Measurements from ENCODE around the gene LZTS3. TPM values are rescaled to one million over a fixed set of nuclear protein-coding genes. Genes with fewer than 3 reads are reported as not detected.
A peak's percentile ranks its signal among the peaks of the same experiment; 100 is the strongest.

The LZTS3 gene
- total and polyA plus RNA-seq, 2 of the 13 experiments (the other 11 are each of a cell fraction or from before 2014, with no cell fraction given): 10.1 to 31.3 TPM

DNA sequence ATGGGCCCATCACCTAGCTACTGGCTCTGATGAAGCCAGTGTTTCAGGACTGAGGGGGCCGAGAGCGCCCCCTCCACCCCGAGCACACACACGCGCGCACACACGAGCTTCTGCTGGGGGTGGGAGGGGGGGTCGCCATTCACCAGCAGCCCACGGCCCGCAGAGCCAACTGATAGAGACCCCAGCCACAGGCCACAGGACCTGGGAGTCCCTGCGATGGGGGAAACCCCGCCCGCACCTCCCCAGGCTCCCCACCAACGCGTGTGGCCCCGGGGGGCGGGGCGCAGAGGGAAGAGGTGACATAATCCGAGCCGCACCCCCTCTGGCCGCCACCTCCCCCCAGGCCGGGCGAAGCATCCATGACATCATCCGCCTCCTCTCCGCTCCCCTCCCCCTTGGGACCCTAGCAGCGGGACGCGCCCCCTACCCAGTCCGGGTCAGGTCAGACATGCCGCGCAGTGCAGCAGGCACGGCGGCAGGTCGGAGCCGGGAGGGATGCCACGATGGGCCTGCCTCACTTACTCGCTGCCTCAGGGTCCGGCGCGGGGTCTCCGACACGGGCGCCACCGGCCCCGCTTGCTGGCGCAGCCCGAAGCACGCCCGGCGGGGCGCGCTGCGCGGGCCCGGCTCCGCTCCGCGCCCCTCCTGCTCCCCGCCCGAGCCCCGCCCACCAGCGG lies at the start of gene LZTS3 (continued):
- TF ChIP-seq, protein P1, sequence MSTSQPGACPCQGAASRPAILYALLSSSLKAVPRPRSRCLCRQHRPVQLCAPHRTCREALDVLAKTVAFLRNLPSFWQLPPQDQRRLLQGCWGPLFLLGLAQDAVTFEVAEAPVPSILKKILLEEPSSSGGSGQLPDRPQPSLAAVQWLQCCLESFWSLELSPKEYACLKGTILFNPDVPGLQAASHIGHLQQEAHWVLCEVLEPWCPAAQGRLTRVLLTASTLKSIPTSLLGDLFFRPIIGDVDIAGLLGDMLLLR (CRISPR knock-in tag; IDR thresholded peaks at IDR 0.05): peak; percentile 40; the same call in 1 of the 2 replicates
- TF ChIP-seq ZNF772 (CRISPR knock-in tag; IDR thresholded peaks at IDR 0.05): peak; percentile 81; the same call in 1 of the 2 replicates
- TF ChIP-seq TMF1 (CRISPR knock-in tag; IDR thresholded peaks at IDR 0.05; ENCODE audit: low read depth): peak; percentile 63
- TF ChIP-seq ZBTB3 (CRISPR knock-in tag; IDR thresholded peaks at IDR 0.05; ENCODE audit: borderline replicate concordance, low read depth): no peak
- TF ChIP-seq ATAD3A (CRISPR knock-in tag; IDR thresholded peaks at IDR 0.05): no peak
- 0 out of 2 replicates have a peak, but pooled peaks have one; percentile 5 for TF ChIP-seq MIXL1 (CRISPR knock-in tag; IDR thresholded peaks at IDR 0.05)
- TF ChIP-seq, protein P2, sequence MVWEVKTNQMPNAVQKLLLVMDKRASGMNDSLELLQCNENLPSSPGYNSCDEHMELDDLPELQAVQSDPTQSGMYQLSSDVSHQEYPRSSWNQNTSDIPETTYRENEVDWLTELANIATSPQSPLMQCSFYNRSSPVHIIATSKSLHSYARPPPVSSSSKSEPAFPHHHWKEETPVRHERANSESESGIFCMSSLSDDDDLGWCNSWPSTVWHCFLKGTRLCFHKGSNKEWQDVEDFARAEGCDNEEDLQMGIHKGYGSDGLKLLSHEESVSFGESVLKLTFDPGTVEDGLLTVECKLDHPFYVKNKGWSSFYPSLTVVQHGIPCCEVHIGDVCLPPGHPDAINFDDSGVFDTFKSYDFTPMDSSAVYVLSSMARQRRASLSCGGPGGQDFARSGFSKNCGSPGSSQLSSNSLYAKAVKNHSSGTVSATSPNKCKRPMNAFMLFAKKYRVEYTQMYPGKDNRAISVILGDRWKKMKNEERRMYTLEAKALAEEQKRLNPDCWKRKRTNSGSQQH (CRISPR knock-in tag; IDR thresholded peaks at IDR 0.05; ENCODE audit: low read depth): peak; percentile 22; the same call in 1 of the 2 replicates
- TF ChIP-seq, protein P3, sequence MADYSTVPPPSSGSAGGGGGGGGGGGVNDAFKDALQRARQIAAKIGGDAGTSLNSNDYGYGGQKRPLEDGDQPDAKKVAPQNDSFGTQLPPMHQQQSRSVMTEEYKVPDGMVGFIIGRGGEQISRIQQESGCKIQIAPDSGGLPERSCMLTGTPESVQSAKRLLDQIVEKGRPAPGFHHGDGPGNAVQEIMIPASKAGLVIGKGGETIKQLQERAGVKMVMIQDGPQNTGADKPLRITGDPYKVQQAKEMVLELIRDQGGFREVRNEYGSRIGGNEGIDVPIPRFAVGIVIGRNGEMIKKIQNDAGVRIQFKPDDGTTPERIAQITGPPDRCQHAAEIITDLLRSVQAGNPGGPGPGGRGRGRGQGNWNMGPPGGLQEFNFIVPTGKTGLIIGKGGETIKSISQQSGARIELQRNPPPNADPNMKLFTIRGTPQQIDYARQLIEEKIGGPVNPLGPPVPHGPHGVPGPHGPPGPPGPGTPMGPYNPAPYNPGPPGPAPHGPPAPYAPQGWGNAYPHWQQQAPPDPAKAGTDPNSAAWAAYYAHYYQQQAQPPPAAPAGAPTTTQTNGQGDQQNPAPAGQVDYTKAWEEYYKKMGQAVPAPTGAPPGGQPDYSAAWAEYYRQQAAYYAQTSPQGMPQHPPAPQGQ (CRISPR knock-in tag; IDR thresholded peaks at IDR 0.05; ENCODE audit: borderline replicate concordance): peak; percentile 76; the same call in 1 of the 2 replicates
- peak; percentile 70 for TF ChIP-seq AGO1 (IDR thresholded peaks at IDR 0.05; ENCODE audit: low read depth, low read length, poor library complexity, severe bottlenecking)
- 0 out of 2 replicates have a peak, but pooled peaks have one; percentile 12 for TF ChIP-seq SSRP1 (CRISPR knock-in tag; IDR thresholded peaks at IDR 0.05)
- TF ChIP-seq KAT7 (CRISPR knock-in tag; IDR thresholded peaks at IDR 0.05; ENCODE audit: borderline replicate concordance): peak; percentile 48; the same call in 1 of the 2 replicates
- TF ChIP-seq, protein P4, sequence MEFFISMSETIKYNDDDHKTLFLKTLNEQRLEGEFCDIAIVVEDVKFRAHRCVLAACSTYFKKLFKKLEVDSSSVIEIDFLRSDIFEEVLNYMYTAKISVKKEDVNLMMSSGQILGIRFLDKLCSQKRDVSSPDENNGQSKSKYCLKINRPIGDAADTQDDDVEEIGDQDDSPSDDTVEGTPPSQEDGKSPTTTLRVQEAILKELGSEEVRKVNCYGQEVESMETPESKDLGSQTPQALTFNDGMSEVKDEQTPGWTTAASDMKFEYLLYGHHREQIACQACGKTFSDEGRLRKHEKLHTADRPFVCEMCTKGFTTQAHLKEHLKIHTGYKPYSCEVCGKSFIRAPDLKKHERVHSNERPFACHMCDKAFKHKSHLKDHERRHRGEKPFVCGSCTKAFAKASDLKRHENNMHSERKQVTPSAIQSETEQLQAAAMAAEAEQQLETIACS (CRISPR knock-in tag; IDR thresholded peaks at IDR 0.05): peak; percentile 86
- TF ChIP-seq JUND (CRISPR knock-in tag; IDR thresholded peaks at IDR 0.05): peak; percentile 90
- peak; percentile 29; the same call in 1 of the 2 replicates for TF ChIP-seq ZNF776 (CRISPR knock-in tag; IDR thresholded peaks at IDR 0.05)
- TF ChIP-seq, protein P5, sequence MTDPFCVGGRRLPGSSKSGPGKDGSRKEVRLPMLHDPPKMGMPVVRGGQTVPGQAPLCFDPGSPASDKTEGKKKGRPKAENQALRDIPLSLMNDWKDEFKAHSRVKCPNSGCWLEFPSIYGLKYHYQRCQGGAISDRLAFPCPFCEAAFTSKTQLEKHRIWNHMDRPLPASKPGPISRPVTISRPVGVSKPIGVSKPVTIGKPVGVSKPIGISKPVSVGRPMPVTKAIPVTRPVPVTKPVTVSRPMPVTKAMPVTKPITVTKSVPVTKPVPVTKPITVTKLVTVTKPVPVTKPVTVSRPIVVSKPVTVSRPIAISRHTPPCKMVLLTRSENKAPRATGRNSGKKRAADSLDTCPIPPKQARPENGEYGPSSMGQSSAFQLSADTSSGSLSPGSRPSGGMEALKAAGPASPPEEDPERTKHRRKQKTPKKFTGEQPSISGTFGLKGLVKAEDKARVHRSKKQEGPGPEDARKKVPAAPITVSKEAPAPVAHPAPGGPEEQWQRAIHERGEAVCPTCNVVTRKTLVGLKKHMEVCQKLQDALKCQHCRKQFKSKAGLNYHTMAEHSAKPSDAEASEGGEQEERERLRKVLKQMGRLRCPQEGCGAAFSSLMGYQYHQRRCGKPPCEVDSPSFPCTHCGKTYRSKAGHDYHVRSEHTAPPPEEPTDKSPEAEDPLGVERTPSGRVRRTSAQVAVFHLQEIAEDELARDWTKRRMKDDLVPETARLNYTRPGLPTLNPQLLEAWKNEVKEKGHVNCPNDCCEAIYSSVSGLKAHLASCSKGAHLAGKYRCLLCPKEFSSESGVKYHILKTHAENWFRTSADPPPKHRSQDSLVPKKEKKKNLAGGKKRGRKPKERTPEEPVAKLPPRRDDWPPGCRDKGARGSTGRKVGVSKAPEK (CRISPR knock-in tag; IDR thresholded peaks at IDR 0.05; ENCODE audit: borderline replicate concordance): no peak
- TF ChIP-seq, protein P6, sequence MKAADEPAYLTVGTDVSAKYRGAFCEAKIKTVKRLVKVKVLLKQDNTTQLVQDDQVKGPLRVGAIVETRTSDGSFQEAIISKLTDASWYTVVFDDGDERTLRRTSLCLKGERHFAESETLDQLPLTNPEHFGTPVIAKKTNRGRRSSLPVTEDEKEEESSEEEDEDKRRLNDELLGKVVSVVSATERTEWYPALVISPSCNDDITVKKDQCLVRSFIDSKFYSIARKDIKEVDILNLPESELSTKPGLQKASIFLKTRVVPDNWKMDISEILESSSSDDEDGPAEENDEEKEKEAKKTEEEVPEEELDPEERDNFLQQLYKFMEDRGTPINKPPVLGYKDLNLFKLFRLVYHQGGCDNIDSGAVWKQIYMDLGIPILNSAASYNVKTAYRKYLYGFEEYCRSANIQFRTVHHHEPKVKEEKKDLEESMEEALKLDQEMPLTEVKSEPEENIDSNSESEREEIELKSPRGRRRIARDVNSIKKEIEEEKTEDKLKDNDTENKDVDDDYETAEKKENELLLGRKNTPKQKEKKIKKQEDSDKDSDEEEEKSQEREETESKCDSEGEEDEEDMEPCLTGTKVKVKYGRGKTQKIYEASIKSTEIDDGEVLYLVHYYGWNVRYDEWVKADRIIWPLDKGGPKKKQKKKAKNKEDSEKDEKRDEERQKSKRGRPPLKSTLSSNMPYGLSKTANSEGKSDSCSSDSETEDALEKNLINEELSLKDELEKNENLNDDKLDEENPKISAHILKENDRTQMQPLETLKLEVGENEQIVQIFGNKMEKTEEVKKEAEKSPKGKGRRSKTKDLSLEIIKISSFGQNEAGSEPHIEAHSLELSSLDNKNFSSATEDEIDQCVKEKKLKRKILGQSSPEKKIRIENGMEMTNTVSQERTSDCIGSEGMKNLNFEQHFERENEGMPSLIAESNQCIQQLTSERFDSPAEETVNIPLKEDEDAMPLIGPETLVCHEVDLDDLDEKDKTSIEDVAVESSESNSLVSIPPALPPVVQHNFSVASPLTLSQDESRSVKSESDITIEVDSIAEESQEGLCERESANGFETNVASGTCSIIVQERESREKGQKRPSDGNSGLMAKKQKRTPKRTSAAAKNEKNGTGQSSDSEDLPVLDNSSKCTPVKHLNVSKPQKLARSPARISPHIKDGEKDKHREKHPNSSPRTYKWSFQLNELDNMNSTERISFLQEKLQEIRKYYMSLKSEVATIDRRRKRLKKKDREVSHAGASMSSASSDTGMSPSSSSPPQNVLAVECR (CRISPR knock-in tag; IDR thresholded peaks at IDR 0.05; ENCODE audit: borderline replicate concordance): peak; percentile 79
